Vagina (tissue), 2 donors: ENCODE results near the gene NTRK3. TPM values are rescaled to one million over a fixed set of nuclear protein-coding genes. Genes with fewer than 3 reads are reported as not detected.
A peak's percentile ranks its signal among the peaks of the same experiment; 100 is the strongest.

ENCODE experiments used
- DNase-seq, 2 donors: peaks; one replicate each; pipeline ENCODE4 v3.0.0-alpha.2; 2017; ENCODE audit errors: extremely low spot score in 2 of 2
- H3K27ac ChIP-seq: fragments of 200-600 bp; sonication (generic); one replicate; pipeline ENCODE4 v1.5.1; 2019
- H3K27me3 ChIP-seq: fragments of 200-600 bp; sonication (generic); one replicate; pipeline ENCODE4 v1.5.1; 2019
- H3K36me3 ChIP-seq, 2 donors: fragments of 200-600 bp; sonication (generic); one replicate each; pipeline ENCODE4 v1.5.1; 2017 to 2019
- H3K4me1 ChIP-seq: fragments of 200-600 bp; sonication (generic); one replicate; pipeline ENCODE4 v1.5.1; 2019
- H3K4me3 ChIP-seq, 2 donors: fragments of 200-600 bp; sonication (generic); 1 replicate in 1 of 2; 2 replicates in 1 of 2; pipeline ENCODE4 v1.5.1; 2016 to 2019
- H3K9me3 ChIP-seq: fragments of 200-600 bp; sonication (generic); one replicate; pipeline ENCODE4 v1.5.1; 2019
- POLR2A ChIP-seq, 2 donors: fragments of 450-650 bp; IDR thresholded peaks; one replicate each; pipeline ENCODE4 v1.6.1; 2017; ENCODE audit warnings: antibody characterized with exemption in 2 of 2, mild to moderate bottlenecking in 2 of 2, moderate library complexity in 2 of 2
- POLR2AphosphoS5 ChIP-seq, 2 donors: sonication (generic); formaldehyde crosslinking; IDR thresholded peaks; one replicate each; pipeline ENCODE4 v1.9.0; 2017; ENCODE audit warnings: antibody characterized with exemption in 2 of 2, mild to moderate bottlenecking in 2 of 2, low read depth in 1 of 2; ENCODE audit not compliant: insufficient read depth in 1 of 2
- intact Hi-C: fragments of 100-400 bp; cut with DNase I; formaldehyde crosslinking; loops from one replicate; pipeline ENCODE4 v1.15.1; 2023
- total RNA-seq: library from RNA; depleted of rRNA; stranded (reverse); fragments of >200 nt; gene quantifications from one replicate; pipeline ENCODE4 v1.2.3, GENCODE V29; 2016
- TF ChIP-seq, protein P1 (sequence below), 3 experiments: fragments of 450-650 bp in 2 of 3; fragments of 200-600 bp in 1 of 3; sonication (generic) in 1 of 3; IDR thresholded peaks; one replicate each; pipeline ENCODE4 v1.5.1; 2017 to 2019; ENCODE audit warnings: antibody characterized with exemption in 3 of 3, mild to moderate bottlenecking in 2 of 3, moderate library complexity in 2 of 3

NTRK3 gene
- 4.9 TPM for total RNA-seq

DNA sequence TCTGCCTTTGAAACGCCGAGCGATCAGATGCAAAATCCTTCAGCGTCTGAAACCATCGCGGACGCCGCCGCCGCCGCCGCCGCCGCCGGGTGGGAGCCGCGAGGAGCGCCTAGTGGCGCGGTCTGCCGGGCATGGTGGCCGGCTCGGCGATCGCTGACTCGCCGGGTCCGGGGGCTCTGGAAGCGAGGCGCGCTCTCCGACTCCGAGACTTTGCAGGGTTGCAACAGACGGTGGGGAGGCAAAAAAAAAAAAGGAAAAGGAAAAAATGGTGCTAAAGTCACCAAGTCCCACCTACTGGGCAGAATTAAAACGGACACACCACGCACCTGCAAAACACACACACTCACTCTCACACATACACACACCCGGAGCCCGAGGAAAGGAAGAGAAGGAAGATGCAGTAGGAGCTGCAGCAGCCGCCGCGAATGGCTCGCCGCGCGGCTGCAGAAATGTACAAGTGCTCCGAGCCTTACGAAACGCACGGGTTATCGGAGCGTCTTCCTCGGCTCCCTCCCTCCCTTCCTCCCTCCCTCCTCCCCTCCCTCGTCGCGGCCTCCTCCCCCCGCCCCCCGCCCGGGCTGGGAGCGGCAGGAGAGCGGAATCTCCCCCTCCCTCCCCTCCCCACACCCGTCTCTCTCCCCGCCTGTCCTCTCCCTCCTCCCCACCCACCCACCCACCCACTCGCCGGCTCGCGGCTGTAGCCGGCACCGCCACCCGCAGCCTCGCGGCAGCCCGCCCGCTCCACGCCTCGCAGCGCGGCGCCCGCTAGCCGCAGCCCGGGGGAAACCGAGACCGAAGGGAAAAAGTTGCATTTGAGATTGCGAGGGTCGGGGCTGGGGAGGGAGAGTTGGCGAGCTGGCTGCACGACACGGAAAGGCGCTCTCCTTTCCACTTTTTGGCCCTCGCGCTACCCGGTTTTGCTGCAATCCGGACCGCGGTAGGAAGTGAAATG lies at the start of gene NTRK3:
NTRK3 (minus strand) TSS at position 461 of the 952 bp plus-strand sequence. CDS start 586 bp downstream, outside the sequence.
- no peak for DNase-seq
- Histone ChIP-seq H3K27me3 (peaks cover 3% of the 10 kb centered on the region), H3K4me3 (peak within 1 kb of the TSS; percentile 36 to 46), H3K4me1 (peaks cover 19% of the 10 kb centered on the region), H3K9me3 (no peaks in the 10 kb centered on the region), H3K27ac (no peak within 1 kb of the TSS), H3K36me3 (no peaks in the 10 kb centered on the region)
- intact Hi-C loops = loop anchor here (10.0 kb wide), 1 partner anchor 302 kb away; no protein-coding TSS in a partner anchor
- no peak for TF ChIP-seq POLR2A (IDR thresholded peaks at IDR 0.05)
- TF ChIP-seq, protein P1, sequence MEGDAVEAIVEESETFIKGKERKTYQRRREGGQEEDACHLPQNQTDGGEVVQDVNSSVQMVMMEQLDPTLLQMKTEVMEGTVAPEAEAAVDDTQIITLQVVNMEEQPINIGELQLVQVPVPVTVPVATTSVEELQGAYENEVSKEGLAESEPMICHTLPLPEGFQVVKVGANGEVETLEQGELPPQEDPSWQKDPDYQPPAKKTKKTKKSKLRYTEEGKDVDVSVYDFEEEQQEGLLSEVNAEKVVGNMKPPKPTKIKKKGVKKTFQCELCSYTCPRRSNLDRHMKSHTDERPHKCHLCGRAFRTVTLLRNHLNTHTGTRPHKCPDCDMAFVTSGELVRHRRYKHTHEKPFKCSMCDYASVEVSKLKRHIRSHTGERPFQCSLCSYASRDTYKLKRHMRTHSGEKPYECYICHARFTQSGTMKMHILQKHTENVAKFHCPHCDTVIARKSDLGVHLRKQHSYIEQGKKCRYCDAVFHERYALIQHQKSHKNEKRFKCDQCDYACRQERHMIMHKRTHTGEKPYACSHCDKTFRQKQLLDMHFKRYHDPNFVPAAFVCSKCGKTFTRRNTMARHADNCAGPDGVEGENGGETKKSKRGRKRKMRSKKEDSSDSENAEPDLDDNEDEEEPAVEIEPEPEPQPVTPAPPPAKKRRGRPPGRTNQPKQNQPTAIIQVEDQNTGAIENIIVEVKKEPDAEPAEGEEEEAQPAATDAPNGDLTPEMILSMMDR (IDR thresholded peaks at IDR 0.05) = no peak
- TF ChIP-seq POLR2AphosphoS5 (IDR thresholded peaks at IDR 0.05; ENCODE audit: insufficient read depth in 1 of 2, low read depth in 1 of 2) = no peak

DNA sequence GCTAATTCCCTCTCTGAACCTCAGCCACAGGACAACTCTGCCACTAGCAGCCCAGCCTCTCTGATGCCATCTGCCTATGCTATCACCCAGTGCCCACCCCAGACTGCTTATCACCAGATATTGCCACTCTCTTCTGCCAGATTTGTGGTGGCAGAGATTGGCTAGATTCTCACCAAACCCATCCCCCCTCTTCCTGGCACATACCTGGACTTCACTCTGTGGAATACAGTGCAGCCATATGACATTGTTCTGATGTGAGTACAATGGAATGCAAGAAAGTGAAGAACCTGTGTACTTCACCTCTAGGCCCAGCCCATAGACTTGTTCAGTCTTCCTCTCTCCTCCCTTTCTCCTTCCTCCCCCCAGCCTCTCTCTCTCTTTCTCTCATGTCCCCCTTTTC lies 46.9 kb upstream of the NTRK3 start:
- intact Hi-C loops = no loop called here
- no peaks in the 10 kb centered on the region for H3K27me3 ChIP-seq
- H3K36me3 ChIP-seq = no peaks in the 10 kb centered on the region
- no peak overlapping the region for H3K4me3 ChIP-seq
- no peak for TF ChIP-seq POLR2A (IDR thresholded peaks at IDR 0.05)
- TF ChIP-seq POLR2AphosphoS5 (IDR thresholded peaks at IDR 0.05; ENCODE audit: insufficient read depth in 1 of 2, low read depth in 1 of 2) = no peak
- TF ChIP-seq, protein P1 (IDR thresholded peaks at IDR 0.05) = no peak
- H3K4me1 ChIP-seq = no peaks in the 10 kb centered on the region
- H3K27ac ChIP-seq = no peak overlapping the region
- DNase-seq = no peak
- H3K9me3 ChIP-seq = no peaks in the 10 kb centered on the region

DNA sequence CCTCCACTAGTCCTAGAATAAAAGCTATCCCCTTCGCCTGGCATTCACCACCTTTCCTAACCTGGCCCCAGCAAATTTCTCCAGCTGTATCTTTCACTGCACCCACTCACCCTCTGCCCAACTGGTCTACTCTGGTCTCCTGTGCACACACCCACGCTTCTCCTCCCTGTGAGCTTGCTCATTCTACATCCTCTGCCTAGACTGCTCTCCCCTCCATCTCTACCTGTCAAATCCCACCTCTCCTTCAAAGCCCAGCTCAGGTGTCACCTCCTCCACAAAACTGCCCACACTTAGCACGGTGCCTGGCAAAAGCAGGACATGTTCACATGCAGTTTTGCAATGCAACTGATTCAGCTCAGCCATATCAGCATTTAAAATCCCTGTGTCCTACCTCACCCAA lies 45.8 kb upstream of the NTRK3 start:
- Histone ChIP-seq H3K4me1 (no peaks in the 10 kb centered on the region), H3K27me3 (no peaks in the 10 kb centered on the region), H3K4me3 (no peak overlapping the region), H3K27ac (no peak overlapping the region), H3K9me3 (no peaks in the 10 kb centered on the region), H3K36me3 (no peaks in the 10 kb centered on the region)
- DNase-seq = no peak
- TF ChIP-seq, protein P1 (IDR thresholded peaks at IDR 0.05) = no peak
- TF ChIP-seq POLR2A (IDR thresholded peaks at IDR 0.05) (no peak), POLR2AphosphoS5 (IDR thresholded peaks at IDR 0.05; ENCODE audit: insufficient read depth in 1 of 2, low read depth in 1 of 2) (no peak)
- intact Hi-C loops = no loop called here

DNA sequence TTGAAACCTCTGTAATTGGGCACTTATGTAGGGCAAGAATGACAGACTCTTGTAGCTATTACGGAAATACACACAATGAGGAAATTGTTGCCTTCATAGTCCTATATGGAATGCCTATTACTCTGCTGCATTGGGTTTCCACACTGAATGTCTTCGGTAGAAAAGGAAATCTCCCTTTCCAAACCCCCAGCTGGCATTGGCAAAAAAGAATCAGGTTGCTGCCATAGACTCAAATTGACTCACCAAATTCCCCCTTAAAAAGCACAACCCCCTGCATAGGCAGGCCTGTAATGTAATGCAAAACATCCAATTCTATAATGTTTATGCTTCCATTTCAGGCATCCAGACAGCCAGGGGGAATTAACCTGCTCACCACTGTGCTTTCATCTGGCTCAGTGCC lies 44.8 kb upstream of the NTRK3 start:
- intact Hi-C loops = no loop called here
- Histone ChIP-seq H3K9me3 (no peaks in the 10 kb centered on the region), H3K27ac (no peak overlapping the region), H3K4me1 (no peaks in the 10 kb centered on the region), H3K4me3 (no peak overlapping the region), H3K27me3 (no peaks in the 10 kb centered on the region), H3K36me3 (no peaks in the 10 kb centered on the region)
- TF ChIP-seq POLR2AphosphoS5 (IDR thresholded peaks at IDR 0.05; ENCODE audit: insufficient read depth in 1 of 2, low read depth in 1 of 2) = no peak
- TF ChIP-seq POLR2A (IDR thresholded peaks at IDR 0.05) = no peak
- TF ChIP-seq, protein P1 (IDR thresholded peaks at IDR 0.05) = no peak
- DNase-seq = no peak

DNA sequence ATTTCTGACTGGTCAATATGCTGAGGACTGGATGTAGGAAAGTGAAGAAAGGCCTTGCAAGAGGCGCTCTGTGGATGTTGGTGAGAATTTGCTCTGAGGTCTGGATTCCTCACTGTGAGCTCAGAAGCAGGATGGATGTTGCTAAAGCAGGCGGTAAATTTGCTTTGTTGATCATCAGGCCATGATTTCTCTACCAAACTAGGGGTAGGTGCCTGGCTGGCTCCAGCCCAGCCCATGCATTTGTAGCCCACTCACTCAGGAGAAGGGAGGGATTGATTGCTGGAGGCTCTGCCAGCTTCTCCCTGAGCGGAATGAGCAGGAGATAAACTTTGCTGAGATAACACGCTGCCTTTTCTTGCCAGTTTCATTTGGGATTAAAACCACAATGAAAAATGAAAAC lies 44.3 kb upstream of the NTRK3 start:
- intact Hi-C loops = no loop called here
- H3K4me1 ChIP-seq = no peaks in the 10 kb centered on the region
- no peak overlapping the region for H3K4me3 ChIP-seq
- no peak for TF ChIP-seq POLR2A (IDR thresholded peaks at IDR 0.05)
- H3K9me3 ChIP-seq = no peaks in the 10 kb centered on the region
- H3K27me3 ChIP-seq = no peaks in the 10 kb centered on the region
- H3K36me3 ChIP-seq = no peaks in the 10 kb centered on the region
- H3K27ac ChIP-seq = no peak overlapping the region
- no peak for DNase-seq
